ENCODE measurements around the gene BCR.

Gene BCR

DNA sequence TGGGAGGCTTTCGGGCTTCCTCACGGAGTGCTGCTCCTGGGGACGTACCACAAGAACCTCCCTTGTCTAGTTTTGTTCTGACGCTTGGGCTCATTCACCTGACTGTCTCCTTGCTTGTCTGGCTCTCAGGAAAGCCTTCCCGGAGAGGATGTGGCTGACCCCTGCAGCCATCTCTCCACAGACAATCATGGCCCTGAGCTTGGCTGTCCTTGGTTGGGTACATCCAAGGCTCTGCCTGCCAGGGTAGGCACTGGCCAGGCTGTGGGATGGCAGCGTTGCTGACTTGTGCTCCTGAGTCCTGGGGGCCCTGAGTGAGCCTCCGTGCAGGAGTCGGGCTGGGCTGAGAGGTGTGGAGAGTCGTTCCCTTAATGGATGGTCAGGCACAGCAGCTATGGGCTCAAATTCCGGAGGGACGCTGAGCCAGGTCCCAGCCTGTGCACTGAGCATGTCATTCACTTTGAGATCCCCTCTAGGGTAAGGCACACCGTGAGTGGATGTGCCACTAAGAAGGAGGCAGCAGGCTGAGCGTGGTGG, 32.8 kb downstream of the BCR start:
- Mint-ChIP-seq H3K36me3 (ENCODE audit: low read depth) (peaks cover 4% of the 10 kb centered on the region), H3K4me3 (no peak overlapping the region), H3K27ac (no peak overlapping the region), H3K9me3 (no peaks in the 10 kb centered on the region), H3K4me1 (peaks cover 48% of the 10 kb centered on the region), H3K27me3 (ENCODE audit: low read depth) (peaks cover 29% of the 10 kb centered on the region)
- TF ChIP-seq, protein P1, sequence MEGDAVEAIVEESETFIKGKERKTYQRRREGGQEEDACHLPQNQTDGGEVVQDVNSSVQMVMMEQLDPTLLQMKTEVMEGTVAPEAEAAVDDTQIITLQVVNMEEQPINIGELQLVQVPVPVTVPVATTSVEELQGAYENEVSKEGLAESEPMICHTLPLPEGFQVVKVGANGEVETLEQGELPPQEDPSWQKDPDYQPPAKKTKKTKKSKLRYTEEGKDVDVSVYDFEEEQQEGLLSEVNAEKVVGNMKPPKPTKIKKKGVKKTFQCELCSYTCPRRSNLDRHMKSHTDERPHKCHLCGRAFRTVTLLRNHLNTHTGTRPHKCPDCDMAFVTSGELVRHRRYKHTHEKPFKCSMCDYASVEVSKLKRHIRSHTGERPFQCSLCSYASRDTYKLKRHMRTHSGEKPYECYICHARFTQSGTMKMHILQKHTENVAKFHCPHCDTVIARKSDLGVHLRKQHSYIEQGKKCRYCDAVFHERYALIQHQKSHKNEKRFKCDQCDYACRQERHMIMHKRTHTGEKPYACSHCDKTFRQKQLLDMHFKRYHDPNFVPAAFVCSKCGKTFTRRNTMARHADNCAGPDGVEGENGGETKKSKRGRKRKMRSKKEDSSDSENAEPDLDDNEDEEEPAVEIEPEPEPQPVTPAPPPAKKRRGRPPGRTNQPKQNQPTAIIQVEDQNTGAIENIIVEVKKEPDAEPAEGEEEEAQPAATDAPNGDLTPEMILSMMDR (IDR thresholded peaks at IDR 0.05; ENCODE audit: unreplicated experiment in 3 of 3) = no peak

DNA sequence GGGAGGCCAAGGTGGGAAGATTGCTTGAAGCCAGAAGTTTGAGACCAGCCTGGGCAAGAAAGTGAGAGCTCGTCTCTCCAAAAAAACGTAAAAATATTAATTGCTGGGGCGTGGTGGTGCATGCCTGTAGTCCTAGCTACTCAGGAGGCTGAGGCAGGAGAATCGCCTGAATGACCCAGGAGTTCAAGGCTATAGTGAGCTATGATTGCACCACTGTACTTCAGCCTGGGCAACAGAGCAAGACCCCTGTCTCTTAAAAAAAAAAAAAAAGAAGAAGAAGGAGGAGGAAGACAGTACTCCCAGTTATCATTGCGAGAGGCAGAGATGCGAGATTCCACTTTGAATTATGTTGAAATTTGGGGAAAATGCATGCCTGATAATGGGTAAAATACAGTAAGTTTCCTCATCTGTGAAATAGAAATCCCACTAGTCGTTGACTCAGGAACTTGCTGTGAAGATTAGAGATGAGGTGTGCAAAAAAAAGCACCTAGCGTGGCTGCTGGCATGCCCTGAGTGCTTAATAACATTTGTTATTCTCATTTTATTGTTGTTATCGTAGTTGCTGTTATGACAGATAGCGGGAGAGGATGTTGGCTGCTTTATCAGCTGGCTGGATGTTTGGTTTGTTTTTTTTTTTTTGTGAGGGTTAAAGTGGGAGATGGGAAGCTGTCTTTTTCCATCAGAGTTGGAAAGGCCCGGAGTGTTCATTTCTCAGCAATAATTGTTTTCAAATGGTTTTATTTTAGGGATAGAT, 33.4 kb downstream of the BCR start:
- H3K4me1 Mint-ChIP-seq = peaks cover 55% of the 10 kb centered on the region
- H3K9me3 Mint-ChIP-seq = no peaks in the 10 kb centered on the region
- H3K27me3 Mint-ChIP-seq (ENCODE audit: low read depth) = peaks cover 30% of the 10 kb centered on the region
- H3K36me3 Mint-ChIP-seq (ENCODE audit: low read depth) = peaks cover 2% of the 10 kb centered on the region
- TF ChIP-seq, protein P1 (IDR thresholded peaks at IDR 0.05; ENCODE audit: unreplicated experiment in 3 of 3) = no peak
- H3K4me3 Mint-ChIP-seq = no peak overlapping the region
- H3K27ac Mint-ChIP-seq = peak overlapping the region in 1 of 3 experiments; percentile 7

DNA sequence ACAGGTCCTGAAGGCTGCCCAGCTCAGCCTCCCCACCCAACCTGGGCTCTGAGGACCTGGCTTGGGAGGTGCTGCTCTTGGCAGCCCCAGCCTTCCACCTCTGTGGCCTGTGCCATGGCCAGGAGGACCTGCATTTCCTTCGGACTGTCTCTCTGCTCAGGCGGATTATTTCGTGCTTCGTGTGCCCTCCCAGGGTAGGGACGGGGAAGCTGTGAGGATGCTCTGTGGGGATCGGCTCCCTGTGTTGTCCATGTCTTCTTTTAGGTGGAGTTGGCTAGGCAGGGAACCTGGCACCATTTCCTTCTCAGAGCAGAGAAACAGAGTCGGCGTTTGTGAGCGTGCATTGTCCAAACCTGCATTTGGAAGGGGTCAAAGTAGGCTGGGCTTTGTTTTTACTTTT, 34.1 kb downstream of the BCR start:
- TF ChIP-seq, protein P1 (IDR thresholded peaks at IDR 0.05; ENCODE audit: unreplicated experiment in 3 of 3) = no peak
- Mint-ChIP-seq H3K9me3 (no peaks in the 10 kb centered on the region), H3K4me3 (no peak overlapping the region), H3K27ac (no peak overlapping the region), H3K36me3 (ENCODE audit: low read depth) (no peaks in the 10 kb centered on the region), H3K4me1 (peaks cover 61% of the 10 kb centered on the region), H3K27me3 (ENCODE audit: low read depth) (peaks cover 35% of the 10 kb centered on the region)

DNA sequence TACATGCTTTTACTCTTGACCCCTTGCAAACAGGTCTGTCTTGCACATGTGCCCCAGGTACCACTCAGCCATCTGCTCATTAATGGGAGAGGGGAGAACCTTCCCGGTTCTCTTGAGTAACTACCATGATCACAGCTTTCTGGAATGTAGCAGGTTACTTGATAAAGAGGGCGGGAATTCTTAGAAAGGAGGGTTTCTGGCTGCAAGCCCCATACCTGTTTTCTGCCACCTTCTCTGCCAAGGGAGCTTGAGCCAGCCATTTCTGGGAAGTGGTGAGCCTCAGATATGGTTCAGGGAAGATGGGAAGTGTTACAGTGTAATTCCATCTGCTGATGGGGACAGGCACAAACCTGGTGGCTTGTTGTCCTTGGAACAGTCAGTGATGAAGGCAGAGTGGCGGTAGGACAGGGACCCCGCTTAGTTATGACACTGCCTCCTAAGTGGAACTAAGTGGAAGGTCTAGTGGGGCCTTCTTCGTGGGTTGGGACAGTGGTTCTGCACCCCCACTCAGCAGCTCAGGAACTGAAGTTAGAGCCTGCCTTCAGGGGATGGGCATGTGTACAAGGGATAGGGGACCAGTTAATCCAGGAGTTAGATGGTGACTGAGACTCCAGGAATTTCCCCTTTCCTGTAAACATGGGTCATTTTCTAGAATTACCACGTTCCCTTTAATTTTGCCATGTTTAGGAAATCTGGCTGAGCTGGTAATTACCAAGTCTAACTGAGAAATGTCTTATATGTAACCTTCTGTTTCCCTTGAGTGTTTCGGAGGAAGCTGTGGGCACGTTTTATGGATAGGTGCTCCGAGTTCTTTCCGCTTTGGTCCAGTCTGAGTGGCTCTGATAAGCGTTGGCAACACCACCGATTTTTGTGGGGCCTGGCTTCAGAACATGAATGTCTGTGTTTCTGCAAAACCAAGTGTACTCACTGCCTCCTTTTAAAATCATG, 35.3 kb downstream of the BCR start:
- no peaks in the 10 kb centered on the region for H3K9me3 Mint-ChIP-seq
- H3K4me3 Mint-ChIP-seq = no peak overlapping the region
- no peak overlapping the region for H3K27ac Mint-ChIP-seq
- no peaks in the 10 kb centered on the region for H3K36me3 Mint-ChIP-seq (ENCODE audit: low read depth)
- TF ChIP-seq, protein P1 (IDR thresholded peaks at IDR 0.05; ENCODE audit: unreplicated experiment in 3 of 3) = no peak
- peaks cover 39% of the 10 kb centered on the region for H3K27me3 Mint-ChIP-seq (ENCODE audit: low read depth)
- H3K4me1 Mint-ChIP-seq = peaks cover 71% of the 10 kb centered on the region

DNA sequence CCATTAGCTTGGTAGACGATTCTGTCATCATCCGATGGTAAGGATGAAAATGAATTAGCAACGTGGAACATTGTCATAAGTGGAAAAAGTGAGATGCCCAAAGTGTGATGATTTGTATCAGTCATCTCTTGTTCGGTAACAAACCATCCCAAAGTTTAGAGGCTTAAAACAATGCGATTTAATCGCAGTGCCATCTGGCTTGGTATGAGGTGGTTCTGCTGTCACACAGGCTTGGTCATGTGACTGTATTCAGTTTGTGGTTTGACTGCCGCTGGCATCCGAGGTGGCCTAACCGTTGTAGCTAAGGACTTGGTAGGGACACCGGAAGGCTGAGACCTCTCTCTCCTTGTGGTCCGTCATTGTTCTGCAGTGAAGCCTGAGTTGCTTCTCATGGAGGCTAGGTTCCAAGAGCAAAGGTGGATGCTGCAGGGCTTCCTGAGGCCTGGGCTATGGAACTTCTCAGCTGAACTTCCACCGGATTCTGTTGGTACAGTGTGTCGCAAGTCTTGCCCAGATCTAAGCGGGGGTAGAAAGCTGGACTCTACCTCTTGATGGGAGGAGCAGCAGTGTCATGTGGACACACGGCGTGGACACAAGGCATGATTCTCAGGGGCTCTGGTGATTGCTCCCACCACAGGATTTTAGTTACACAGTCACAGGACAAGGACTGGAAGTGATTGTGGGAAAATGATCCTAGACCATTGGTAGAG, 36.3 kb downstream of the BCR start:
- Mint-ChIP-seq H3K4me1 (peaks cover 75% of the 10 kb centered on the region), H3K27ac (no peak overlapping the region), H3K27me3 (ENCODE audit: low read depth) (peaks cover 46% of the 10 kb centered on the region), H3K36me3 (ENCODE audit: low read depth) (no peaks in the 10 kb centered on the region), H3K4me3 (no peak overlapping the region), H3K9me3 (no peaks in the 10 kb centered on the region)
- TF ChIP-seq, protein P1 (IDR thresholded peaks at IDR 0.05; ENCODE audit: unreplicated experiment in 3 of 3) = no peak
